Measurements from ENCODE around the gene ZBTB20. TPM values are rescaled to one million over a fixed set of nuclear protein-coding genes. Genes with fewer than 3 reads are reported as not detected.

ZBTB20 gene
- total and polyA plus RNA-seq, 10 of the 15 experiments (the other 5 are each of a cell fraction or from before 2014, with no cell fraction given): 0.20 to 5.5 (median 2.2) TPM

GRCh38 chr3:114707252-114707860 is 439.7 kb downstream of the ZBTB20 start:
- Histone ChIP-seq H3K79me2 (ENCODE audit: control insufficient read depth, insufficient read depth, low read length) (no peaks in the 10 kb centered on the region), H2AFZ (ENCODE audit: control insufficient read depth, low read depth, low read length) (no peak overlapping the region), H3K9me3 (replicated peaks; ENCODE audit: control insufficient read depth, insufficient read depth, low read length) (no peaks in the 10 kb centered on the region), H3K4me3 (no peak overlapping the region), H3K36me3 (ENCODE audit: control insufficient read depth in 2 of 2, insufficient read depth in 2 of 2, low read length in 1 of 2) (no peaks in the 10 kb centered on the region), H3K27ac (ENCODE audit: control insufficient read depth, insufficient read depth) (no peak overlapping the region), H3K4me1 (ENCODE audit: control insufficient read depth, insufficient read depth, low read length) (no peaks in the 10 kb centered on the region), H3K4me2 (ENCODE audit: control insufficient read depth, insufficient read depth) (no peak overlapping the region), H4K20me1 (ENCODE audit: control insufficient read depth, insufficient read depth) (no peaks in the 10 kb centered on the region), H3K9ac (ENCODE audit: control insufficient read depth, insufficient read depth, low read length) (no peak overlapping the region), H3K27me3 (replicated peaks in 1 of 2; ENCODE audit: control insufficient read depth in 2 of 2, insufficient read depth in 2 of 2, low read length in 1 of 2) (no peaks in the 10 kb centered on the region)
- 79% methylated on average over 4 of the region's 4 CpGs for WGBS (ENCODE audit: insufficient coverage, insufficient replicate concordance, low lambda C conversion rate, missing lambda C conversion rate)
- ChIA-PET SMC1A (ENCODE audit: uncharacterized antibody, unreplicated experiment) (no interaction called here), POLR2A (no interaction called here), RAD21 (ENCODE audit: unreplicated experiment) (no interaction called here), CTCF (no interaction called here)
- FAIRE-seq (no peak), ATAC-seq (no peak), DNase-seq (ENCODE audit: low read depth, low spot score) (no peak)
- intact Hi-C loops (cut with micrococcal nuclease; ENCODE audit: unreplicated experiment): no loop called here
- TF ChIP-seq NRF1 (conservative IDR thresholded peaks at IDR 0.05; ENCODE audit: low read depth, low read length) (no peak), BCL11A (IDR thresholded peaks at IDR 0.05; ENCODE audit: low read depth, low read length) (no peak), MYB (IDR thresholded peaks at IDR 0.05; ENCODE audit: borderline replicate concordance, low read depth, low read length) (no peak), GABPA (IDR thresholded peaks at IDR 0.05; ENCODE audit: low read depth) (no peak), MTA2 (IDR thresholded peaks at IDR 0.05; ENCODE audit: low read depth) (no peak), RUNX3 (IDR thresholded peaks at IDR 0.05; ENCODE audit: low read length) (no peak), HCFC1 (IDR thresholded peaks at IDR 0.05; ENCODE audit: low read length) (no peak), HDAC6 (IDR thresholded peaks at IDR 0.05; ENCODE audit: unreplicated experiment) (no peak), ZBED1 (IDR thresholded peaks at IDR 0.05; ENCODE audit: borderline replicate concordance) (no peak), POU2F2 (IDR thresholded peaks at IDR 0.05; ENCODE audit: borderline replicate concordance, low read depth, low read length) (no peak), BHLHE40 (IDR thresholded peaks at IDR 0.05; ENCODE audit: borderline replicate concordance in 1 of 2, low read depth in 2 of 2, low read length in 1 of 2) (no peak)
- no TSS peak for BruUV-seq (replicated peaks)
- in situ Hi-C loops (cut with MboI): no loop called here
